HG03354 (cell line): Measurements from ENCODE around the gene ARL15.
A peak's percentile ranks its signal among the peaks of the same experiment; 100 is the strongest.

ENCODE experiments used
- ATAC-seq: cut with Tn5 transposase; IDR thresholded peaks from one replicate; pipeline ENCODE4 v1.9.1; 2021; ENCODE audit warnings: mild to moderate bottlenecking; ENCODE audit not compliant: unreplicated experiment, poor library complexity, severe bottlenecking

Gene ARL15

GRCh38 chr5:54259090-54259489, 51.3 kb downstream of the ARL15 start:
- ATAC-seq, result no peak

- ATAC-seq, result no peak
Measured at GRCh38 chr5:54257366-54258118, 52.8 kb downstream of the ARL15 start.

GRCh38 chr5:54254482-54255198, 55.7 kb downstream of the ARL15 start:
- no peak for ATAC-seq

- no peak for ATAC-seq
Measured at GRCh38 chr5:54251981-54252380, 58.4 kb downstream of the ARL15 start.

- ATAC-seq, result peak; percentile 45
Measured at GRCh38 chr5:54249210-54250028, 61.0 kb downstream of the ARL15 start.

GRCh38 chr5:54247226-54247625, 63.1 kb downstream of the ARL15 start:
- no peak for ATAC-seq

- peak; percentile 72 for ATAC-seq
Measured at GRCh38 chr5:54243483-54244080, 66.8 kb downstream of the ARL15 start.

- ATAC-seq, result no peak
Measured at GRCh38 chr5:54242297-54242696, 68.1 kb downstream of the ARL15 start.

GRCh38 chr5:54234304-54234933, 76.0 kb downstream of the ARL15 start:
- ATAC-seq, result no peak

- no peak for ATAC-seq
Measured at GRCh38 chr5:54230936-54231685, 79.3 kb downstream of the ARL15 start.

- peak; percentile 97 for ATAC-seq
Measured at GRCh38 chr5:54229041-54229780, 81.2 kb downstream of the ARL15 start.

GRCh38 chr5:54227759-54228158, 82.6 kb downstream of the ARL15 start:
- no peak for ATAC-seq

- ATAC-seq, result no peak
Measured at GRCh38 chr5:54227109-54227508, 83.3 kb downstream of the ARL15 start.

GRCh38 chr5:54226215-54226614, 84.2 kb downstream of the ARL15 start:
- ATAC-seq, result no peak

GRCh38 chr5:54224103-54224826, 86.1 kb downstream of the ARL15 start:
- no peak for ATAC-seq

- no peak for ATAC-seq
Measured at GRCh38 chr5:54222336-54222735, 88.0 kb downstream of the ARL15 start.

- ATAC-seq, result no peak
Measured at GRCh38 chr5:54221135-54221534, 89.2 kb downstream of the ARL15 start.
